ENCODE measurements around the gene SLC13A3.

Gene SLC13A3

DNA sequence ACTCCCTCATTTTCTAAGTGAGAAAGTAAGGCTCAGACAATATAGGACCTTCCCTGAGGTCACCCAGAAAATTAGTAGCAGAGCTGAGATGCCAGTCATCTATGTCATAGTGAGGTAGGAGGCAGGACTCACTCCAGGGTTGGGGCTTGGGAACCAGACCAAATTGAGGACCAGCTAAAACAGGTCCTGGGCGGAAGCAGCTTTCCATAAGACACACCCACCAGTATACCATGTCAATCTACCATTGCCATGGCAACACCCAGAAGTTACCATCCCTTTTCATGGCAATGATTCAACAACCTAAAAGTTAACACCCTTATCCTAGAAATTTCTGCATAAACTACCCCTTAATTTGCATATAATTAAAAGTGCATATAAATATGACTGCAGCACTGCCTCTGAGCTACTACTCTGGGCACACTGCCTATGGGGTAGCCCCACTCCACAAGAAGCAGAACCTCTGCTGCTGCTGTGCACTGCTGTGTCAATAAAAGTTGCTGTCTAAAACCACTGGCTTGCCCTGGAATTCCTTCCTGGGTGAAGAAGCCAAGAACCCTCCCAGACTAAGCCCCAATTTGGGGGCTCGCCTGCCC is 70.5 kb downstream of the SLC13A3 start:
- DNase-seq (ENCODE audit: low read depth in 3 of 3, low spot score in 1 of 3) = no peak

DNA sequence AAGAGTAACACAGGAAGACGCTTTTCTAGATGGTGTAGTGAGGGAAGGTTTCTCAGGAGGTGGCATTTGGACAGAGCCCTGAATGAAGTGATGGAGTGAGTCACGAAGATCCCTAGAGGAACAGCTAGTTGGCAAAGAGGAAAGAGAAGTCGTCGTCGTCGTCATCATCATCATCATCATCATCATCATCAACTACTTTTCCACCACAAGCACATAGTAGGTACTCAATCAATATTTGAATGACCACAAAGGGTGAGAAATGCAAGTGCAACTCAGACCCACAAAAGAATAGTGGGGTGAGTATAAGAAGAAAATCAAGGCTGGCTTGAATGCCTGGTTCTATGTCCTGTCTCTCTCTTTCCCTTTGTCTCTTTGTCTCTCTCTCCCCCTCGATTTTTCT is 72.5 kb downstream of the SLC13A3 start:
- no peak for DNase-seq (ENCODE audit: low read depth in 3 of 3, low spot score in 1 of 3)

DNA sequence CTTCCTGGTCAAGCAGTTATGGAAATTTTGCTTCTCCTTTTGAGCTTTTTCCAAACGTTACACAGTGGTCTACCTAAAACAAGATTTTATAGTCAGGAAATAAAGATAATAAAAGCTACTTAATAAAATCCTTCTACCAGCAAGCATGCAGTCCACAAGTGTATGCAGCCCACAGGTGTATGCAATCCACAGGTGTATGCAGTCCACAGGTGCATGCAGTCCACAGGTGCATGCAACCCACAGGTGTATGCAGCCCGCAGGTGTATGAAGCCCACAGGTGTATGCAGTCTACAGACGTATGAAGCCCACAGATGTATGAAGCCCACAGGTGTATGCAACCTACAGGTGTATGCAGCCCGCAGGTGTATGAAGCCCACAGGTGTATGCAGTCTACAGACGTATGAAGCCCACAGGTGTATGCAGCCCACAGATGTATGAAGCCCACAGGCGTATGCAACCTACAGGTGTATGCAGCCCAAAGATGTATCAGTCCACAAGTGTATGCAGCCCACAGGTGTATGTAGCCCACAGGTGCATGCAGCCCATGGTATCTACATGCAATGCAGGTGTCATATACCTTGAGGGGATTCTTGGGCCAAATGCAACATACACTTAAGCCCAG is 74.4 kb downstream of the SLC13A3 start:
- no peak for DNase-seq (ENCODE audit: low read depth in 3 of 3, low spot score in 1 of 3)

DNA sequence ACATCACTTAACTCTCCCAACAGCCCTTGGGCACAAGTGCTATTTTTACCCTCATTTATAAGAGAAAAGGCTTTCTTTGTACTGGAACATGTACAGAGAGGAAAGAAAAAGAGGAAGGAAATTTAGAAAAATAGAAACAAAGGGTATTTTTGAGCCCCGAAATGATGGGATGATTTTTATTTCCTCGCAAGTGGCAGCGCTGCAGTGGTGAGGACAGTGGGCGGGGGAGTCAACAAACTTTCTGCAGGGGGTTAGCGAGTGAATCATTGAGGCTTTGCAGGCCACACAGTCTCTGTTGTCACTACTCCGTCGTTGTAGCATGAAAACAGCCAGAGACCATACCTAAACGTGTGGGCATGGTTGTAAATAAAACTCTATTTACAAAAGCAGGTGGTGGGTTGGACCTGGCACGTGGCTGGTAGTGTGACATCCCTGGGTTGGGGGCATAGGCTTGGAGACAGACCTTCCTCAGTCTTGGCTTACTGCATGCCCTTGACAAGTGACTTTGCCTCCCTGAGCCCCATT is 75.3 kb downstream of the SLC13A3 start:
- DNase-seq (ENCODE audit: low read depth in 3 of 3, low spot score in 1 of 3) = no peak

DNA sequence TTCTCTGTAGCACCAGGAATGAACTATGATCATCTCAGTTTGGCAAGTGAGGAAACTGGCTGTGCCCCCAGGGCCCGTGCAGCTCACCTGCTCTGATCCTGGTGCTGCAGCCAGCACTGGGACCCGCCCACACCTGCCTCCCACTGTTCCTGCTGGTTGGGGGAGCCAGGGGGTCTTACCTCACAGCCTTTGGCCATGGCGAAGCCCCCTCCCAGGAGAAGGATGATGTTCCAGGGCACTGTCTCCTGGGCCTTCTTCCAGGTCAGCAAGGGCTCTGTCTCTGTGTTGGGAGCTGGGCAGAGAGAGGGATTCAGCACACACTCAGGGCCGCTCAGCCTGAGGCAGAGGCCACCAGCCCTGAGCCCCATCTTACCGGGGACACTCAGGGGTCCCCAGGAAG is 75.9 kb downstream of the SLC13A3 start:
- DNase-seq (ENCODE audit: low read depth in 3 of 3, low spot score in 1 of 3) = no peak

DNA sequence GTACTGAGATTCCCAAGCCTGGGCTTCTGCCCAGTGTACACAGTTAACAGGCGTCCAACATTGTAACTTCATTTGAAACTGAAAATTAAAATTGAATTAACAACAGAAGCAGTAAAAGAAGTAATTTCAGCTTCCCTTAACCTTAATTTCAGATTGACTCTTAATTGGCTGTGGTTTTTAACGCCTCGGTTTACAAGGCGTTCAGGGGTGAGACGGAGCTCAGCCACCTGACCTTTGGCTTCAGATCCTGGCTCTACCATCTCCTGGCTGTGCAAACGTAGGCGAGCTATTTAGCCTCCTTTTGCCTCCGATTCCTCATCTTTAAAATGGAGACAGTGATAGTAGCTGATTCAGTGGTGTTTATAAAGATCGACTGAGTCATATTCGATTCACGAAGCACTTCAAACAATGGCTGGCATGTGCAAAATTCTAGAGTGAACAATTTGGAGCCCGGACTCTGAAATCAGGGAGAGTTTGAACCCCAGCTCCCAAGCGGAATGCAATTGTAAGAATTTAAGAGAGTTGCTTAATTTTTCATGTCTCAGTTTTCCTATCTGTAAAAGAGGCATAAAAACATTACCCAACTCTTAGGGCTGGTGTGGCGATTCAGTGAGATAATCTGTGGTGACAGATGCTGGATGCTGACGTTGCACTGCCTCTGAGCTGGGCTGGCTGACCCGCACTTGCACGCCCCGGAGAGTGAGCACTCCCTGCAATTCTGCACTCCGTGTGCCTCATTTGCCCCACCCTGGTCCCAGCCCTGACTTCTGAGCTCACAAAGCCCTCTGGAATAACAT is 77.3 kb downstream of the SLC13A3 start:
- DNase-seq (ENCODE audit: low read depth in 3 of 3, low spot score in 1 of 3) = no peak

DNA sequence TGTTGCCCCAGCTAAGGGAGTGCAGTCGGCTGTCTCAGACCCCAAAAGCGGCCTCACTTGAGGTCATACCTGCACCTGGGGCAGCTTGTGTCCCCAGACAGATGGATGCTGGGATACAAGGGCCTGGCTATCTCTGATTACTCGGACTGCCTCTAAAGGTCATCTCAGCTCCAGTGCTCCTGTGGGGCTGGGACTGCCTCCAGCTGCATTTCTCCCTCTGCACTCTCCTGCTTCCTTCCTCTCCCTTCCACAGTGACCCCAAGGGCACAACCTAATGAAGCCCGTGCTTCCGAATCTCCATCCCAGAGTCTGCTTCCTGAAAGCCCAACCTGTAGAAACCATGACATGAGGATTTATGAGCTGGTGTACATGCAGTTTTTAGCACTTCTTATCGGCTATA is 78.0 kb downstream of the SLC13A3 start:
- no peak for DNase-seq (ENCODE audit: low read depth in 3 of 3, low spot score in 1 of 3)

DNA sequence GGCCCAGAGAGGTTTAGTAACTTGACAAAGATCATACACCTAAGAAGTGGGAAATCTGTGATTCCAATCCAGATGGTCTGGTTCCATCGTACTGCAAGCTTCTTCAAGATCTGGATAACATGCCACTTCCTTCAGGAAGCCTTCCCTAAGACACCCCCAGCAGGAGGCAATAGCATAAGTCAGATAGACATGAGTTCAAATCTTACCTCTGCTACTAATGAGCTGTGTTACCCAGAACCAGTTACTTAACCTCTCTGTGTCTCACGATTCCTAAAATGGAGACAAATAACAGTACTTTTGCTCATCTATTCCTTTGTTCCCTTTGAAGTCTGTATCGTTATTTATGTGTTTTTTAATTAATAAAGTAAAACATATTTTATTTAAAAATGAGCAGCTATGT is 78.5 kb downstream of the SLC13A3 start:
- no peak for DNase-seq (ENCODE audit: low read depth in 3 of 3, low spot score in 1 of 3)

DNA sequence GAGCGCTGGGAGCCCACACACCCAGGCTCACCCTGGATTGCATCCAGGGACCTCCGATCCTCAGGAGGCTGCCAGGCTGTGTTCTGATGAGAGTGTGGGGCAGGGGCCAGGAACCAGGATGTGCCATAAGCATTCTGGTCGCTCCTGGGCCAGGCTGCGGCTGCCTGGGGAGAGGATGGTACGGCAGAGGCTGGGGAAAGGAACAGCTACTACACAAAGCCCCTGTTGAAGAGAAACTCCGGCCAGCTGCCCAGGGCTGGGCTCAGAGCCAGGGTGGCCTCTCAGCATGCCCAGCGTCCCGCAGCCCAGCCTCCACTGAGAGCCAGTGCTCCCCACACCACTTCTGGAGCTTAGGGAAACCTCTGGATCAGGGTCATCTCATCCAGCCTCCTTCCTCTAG is 79.1 kb downstream of the SLC13A3 start:
- no peak for DNase-seq (ENCODE audit: low read depth in 3 of 3, low spot score in 1 of 3)

DNA sequence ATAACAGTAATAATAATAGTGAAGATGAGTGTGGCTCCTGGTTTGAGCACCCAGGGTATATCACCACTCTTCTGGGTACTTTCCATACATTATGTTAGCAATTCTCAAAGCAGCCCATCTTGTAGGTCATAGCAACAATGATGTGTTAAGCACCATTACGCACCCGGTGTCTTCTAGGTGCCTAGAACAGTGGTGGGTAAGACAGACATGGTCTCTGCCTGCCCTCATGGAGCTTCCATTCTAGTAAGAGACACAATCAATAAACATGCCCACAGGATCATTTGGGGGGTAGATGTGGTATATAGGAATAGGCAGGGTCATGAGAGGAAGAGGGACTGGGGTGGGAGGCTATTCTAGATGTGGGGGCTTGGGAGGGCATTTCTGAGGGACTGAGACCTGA is 79.8 kb downstream of the SLC13A3 start:
- DNase-seq (ENCODE audit: low read depth in 3 of 3, low spot score in 1 of 3) = no peak

DNA sequence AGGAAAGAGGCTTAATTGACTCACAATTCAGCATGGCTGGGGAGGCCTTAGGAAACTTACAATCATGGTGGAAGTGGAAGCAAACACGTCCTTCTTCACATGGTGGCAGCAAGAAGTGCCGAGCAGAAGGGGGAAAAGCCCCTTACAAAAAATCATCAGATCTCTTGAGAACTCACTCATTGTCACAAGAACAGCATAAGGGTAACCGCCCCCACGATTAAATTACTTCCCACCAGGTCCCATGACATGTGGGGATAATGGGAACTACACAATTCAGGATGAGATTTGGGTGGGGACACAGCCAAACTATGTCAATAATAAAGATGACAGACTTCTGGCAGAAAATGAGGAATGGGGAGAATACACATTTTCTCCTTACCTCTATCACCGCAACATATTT is 80.3 kb downstream of the SLC13A3 start:
- DNase-seq (ENCODE audit: low read depth in 3 of 3, low spot score in 1 of 3) = no peak

DNA sequence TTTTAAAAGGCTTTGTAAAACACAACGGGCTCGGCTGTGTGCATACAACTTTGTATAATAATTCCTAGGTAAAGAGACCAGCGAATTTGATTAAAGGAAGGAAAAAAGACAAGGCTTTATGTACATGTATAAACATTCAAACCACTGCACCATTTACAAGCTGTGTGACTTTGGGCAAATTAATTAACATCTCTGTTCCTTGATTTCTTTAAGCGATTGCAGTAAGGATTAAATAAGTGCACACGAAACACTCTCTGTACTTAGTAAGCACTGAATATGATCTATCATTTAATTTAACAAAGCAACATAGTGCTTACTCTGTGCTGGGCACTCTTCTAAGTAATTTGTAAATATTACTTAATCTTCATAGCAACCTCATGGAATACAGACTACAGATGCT is 81.3 kb downstream of the SLC13A3 start:
- DNase-seq (ENCODE audit: low read depth in 3 of 3, low spot score in 1 of 3) = no peak

DNA sequence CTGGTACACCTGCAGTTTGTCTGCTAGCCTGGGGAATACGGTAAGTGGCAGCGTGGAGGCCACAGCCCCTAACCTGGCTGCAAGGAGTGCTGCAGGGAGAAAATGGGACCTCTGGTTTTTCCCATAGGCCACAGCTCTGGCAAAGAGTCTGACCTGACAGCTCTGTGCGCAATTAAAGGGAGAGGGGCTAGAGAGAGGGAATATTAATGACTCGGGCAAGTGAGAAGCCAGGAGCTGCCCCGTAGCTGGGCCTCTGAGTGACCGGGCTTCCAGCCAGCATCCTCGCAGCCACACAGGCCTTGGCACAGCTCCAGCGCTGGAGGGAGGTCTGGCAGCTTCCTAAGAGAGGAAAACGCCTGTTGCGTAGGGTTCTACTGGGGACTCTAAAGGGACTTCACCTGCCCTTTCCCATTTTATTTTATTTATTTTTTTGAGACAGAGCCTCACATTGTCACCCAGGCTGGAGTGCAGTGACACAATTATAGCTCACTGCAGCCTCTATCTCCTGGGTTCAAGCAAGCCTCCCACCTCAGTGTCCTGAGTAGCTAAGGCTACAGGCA is 82.6 kb downstream of the SLC13A3 start:
- DNase-seq (ENCODE audit: low read depth in 3 of 3, low spot score in 1 of 3) = no peak

DNA sequence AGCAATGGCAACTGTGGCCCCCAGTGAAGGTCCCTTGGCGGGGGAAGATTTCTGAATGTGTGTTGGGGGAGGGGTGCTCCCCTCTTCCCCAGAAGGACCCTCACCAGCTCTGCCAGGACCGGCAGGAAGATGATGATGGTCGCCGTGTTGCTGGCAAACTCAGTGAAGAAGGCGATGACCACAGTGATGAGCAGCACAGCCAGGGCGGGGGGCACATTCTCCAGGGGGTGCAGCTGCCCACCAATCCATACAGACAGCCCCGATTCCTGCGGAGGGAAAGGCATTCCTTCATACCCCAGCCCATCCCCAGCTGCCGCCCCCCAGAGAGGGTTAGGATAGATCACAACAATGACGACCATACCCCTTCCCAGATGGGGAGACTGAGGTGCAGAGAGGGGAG is 85.1 kb downstream of the SLC13A3 start:
- DNase-seq (ENCODE audit: low read depth in 3 of 3, low spot score in 1 of 3) = no peak

DNA sequence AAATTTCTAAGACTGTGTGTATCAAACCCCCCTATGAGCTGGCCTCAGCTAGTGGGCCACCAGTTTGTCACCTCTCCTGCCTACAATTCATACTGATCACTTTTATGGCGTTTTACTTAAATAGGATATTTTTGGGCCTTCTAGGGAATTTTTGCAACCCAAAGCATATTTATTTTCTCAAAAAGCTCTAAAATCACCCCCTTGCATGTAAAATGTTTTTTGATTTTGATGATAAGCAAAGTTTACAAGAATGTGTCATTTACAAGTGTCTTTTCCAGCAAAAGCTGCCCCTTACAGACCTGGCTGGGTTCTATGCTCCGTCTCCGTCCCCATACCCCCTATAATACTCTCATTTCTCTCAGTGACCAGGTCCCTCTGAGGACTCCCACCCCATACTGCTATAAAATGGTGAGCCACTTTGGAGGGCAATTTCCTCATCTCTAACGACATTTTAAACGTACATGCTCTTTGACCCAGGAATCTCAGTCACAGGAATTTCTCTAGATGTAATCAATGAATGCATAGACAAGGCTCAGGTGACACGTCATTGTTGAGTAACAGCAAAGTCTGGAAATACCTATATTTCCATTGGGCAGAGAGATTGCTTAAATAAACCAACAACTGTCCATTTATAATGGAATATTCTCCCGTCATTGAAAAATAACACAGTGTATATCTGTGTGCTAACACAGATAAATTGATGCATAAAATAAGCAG is 86.9 kb downstream of the SLC13A3 start:
- DNase-seq (ENCODE audit: low read depth in 3 of 3, low spot score in 1 of 3) = no peak

DNA sequence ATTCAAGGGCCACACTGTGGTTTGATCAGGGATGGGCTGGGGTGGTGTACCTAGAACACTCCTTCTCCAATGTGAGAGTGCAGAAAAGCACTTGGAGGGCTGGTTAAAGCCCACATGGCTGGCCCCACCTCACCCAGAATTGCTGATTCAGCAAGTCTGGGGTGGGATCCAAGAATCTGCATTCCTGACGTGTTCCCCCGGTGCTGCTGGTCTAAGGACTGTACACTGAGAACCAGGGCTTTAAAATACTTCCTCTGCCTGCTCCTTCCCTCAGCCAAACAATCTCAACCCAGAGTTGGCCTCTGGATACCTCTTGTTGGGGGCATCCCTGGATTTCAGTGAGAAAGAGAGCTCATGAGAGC is 87.4 kb downstream of the SLC13A3 start:
- no peak for DNase-seq (ENCODE audit: low read depth in 3 of 3, low spot score in 1 of 3)

DNA sequence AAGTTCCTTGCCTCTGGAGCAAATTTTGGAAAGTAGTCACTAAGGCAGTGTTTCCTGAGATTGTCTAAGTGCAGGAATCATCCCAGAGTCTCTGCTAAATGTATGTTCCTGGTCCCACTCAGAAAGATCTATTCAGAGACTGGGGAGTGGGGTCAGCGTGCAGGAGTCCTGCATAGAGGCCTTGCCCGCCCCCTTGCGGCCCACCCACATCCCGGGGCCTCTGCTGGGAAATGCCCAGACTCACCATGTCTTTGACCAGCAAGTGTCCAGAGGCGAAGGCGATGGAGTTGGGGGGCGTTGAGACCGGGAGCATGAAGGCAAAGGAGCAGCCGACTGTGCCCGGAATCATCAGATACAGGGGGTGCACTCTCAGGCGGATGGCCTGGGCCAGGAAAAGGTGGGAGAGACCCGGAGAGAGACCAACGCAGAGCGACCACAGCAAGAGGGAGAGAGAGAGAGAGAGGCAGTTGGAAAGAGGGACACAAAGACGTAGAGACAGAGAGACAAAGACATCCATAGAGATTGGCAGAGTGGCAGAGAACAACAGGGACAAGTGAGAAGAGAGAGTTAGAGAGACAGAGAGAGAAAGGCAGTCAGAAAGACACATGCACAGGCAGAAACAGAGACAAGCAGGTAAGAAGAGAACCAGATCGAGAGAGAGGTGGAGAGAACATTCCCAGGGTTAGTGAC is 87.9 kb downstream of the SLC13A3 start:
- DNase-seq (ENCODE audit: low read depth in 3 of 3, low spot score in 1 of 3) = no peak

DNA sequence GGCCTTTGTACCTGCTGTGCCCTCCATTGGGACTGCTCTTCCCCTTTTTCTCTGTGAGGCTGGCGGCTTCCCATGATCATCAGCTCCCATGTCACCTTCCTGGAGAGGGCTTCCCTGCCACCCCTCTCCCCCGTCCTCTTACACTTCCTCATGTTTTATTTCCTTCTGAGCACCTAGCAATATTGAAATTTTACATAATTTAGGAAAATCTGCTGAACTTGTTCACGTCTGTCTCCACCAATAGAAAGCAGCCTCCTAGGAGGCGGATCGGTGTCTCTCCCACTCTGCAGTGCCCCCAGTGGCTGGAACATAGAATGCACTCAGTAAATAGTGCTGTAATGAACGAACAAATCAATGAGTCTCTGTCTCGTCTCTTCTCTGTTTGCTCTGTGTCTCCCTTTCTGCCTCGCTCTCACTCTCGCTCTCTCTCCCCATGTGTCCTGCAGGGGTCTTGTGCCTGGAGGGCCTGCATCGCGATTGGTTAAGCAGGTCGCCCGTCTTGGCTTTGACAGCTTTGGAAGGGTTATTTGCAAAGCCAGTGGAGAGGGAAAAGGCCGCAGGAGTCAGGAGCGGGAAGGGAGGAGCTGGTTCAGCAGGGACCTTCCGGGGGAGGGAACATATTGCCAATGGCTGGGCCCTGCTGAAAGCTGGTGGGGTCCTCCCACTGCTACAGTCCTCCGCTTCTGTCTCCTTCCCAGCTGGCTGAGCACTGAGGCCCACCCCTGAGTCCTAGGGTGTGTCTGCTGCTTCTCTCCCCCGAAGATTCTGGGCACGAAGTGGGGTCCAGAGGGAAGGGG is 88.7 kb downstream of the SLC13A3 start:
- DNase-seq (ENCODE audit: low read depth in 3 of 3, low spot score in 1 of 3) = peak in 2 of 3 donors; percentile 11 to 44

DNA sequence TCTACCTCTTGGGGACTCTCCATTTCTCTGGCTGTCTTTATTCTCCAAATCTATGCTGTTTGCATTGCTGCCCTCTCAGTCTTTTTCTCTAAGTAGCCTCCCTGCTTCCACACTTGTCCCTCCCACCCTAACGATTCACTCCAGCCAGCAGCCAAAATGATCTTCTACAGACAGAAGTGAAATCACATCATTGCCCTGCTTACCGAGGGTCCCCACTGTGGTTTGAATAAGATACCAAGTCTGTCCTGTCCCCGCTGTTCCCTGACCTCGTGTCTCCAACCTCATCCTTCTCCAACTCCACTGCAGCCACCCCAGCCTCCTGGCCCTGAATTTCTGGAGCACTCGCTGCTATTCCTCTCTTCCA is 89.3 kb downstream of the SLC13A3 start:
- DNase-seq (ENCODE audit: low read depth in 3 of 3, low spot score in 1 of 3) = no peak
